ENCODE measurements around the gene ZNF367.

DNA sequence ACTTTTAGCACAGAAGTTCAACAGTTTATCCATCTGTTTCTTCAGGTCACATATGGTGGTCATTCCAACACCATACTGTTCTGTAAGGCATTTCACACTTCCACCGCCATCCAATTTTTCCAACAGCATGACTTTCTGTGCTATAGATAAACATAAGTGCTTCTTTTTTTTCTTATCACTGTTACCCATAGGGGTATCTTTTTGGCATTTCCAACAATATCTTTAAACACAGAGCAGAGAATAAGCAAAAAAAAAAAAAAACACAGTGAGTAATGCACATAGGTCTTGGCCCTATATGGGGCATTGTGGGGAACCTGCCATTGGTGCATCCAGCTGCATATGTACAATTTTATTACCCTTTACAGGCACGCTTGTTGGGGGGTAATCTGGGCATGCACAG, 12.2 kb upstream of the ZNF367 start:
- TF ChIP-seq CTCF (IDR thresholded peaks at IDR 0.05), result no peak
- TF ChIP-seq POLR2A (IDR thresholded peaks at IDR 0.05), result no peak

Measured in body of pancreas (tissue), 4 donors.